K562 (cell line): ENCODE data around the gene GATA1. TPM values are rescaled to one million over a fixed set of nuclear protein-coding genes. Genes with fewer than 3 reads are reported as not detected.
A peak's percentile ranks its signal among the peaks of the same experiment; 100 is the strongest.

Experiments
- ARID3A ChIP-seq: IDR thresholded peaks from 2 replicates; pipeline ENCODE4 v1.6.1; 2012; ENCODE audit warnings: low read depth, low read length, improper control_type of control experiment, borderline replicate concordance
- ATF3 ChIP-seq, 2 experiments: fragments of 450-650 bp in 1 of 2; sonication (generic) in 1 of 2; formaldehyde crosslinking in 1 of 2; IDR thresholded peaks in 1 of 2; conservative IDR thresholded peaks in 1 of 2; 2 replicates each; pipeline versions ENCODE4 v1.6.1 to v1.8.1; 2016 to 2023; ENCODE audit warnings: mild to moderate bottlenecking in 2 of 2, moderate library complexity in 2 of 2, inconsistent platforms in 1 of 2, missing genetic modification reagents in 1 of 2
- ELF1 ChIP-seq: fragments of 200-800 bp; sonication (Bioruptor generic); IDR thresholded peaks from 2 replicates; pipeline ENCODE4 v1.6.1; 2016; ENCODE audit warnings: missing genetic modification characterization, missing compliant biosample characterization
- FOXA1 ChIP-seq: fragments of 450-650 bp; IDR thresholded peaks from 2 replicates; pipeline ENCODE4 v1.6.1; 2016; ENCODE audit warnings: mild to moderate bottlenecking, borderline replicate concordance
- MTF1 ChIP-seq: fragments of 250-450 bp; sonication (Bioruptor Pico); IDR thresholded peaks from 2 replicates; pipeline ENCODE4 v1.9.0; 2021; ENCODE audit warnings: moderate library complexity, mild to moderate bottlenecking, inconsistent platforms, borderline replicate concordance
- MYBL2 ChIP-seq, 2 experiments: fragments of 450-650 bp in 1 of 2; sonication (generic) in 1 of 2; formaldehyde crosslinking in 1 of 2; IDR thresholded peaks; 2 replicates each; pipeline versions ENCODE4 v1.6.1 to v1.8.1; 2017 to 2022; ENCODE audit warnings: borderline replicate concordance in 1 of 2, inconsistent platforms in 1 of 2, low read depth in 1 of 2, mild to moderate bottlenecking in 1 of 2, missing genetic modification reagents in 1 of 2, moderate library complexity in 1 of 2
- NCOA4 ChIP-seq: fragments of 450-650 bp; IDR thresholded peaks from 2 replicates; pipeline ENCODE4 v1.6.1; 2018; ENCODE audit warnings: mild to moderate bottlenecking; ENCODE audit not compliant: partially characterized antibody
- PBX2 ChIP-seq, 2 experiments: IDR thresholded peaks in 1 of 2; conservative IDR thresholded peaks in 1 of 2; 2 replicates each; pipeline ENCODE4 v1.6.1; 2016; ENCODE audit warnings: low read depth in 2 of 2, mild to moderate bottlenecking in 1 of 2, missing compliant biosample characterization in 1 of 2, missing genetic modification characterization in 1 of 2, moderate library complexity in 1 of 2
- SIRT6 ChIP-seq: IDR thresholded peaks from one replicate; pipeline ENCODE4 v1.6.1; 2012; ENCODE audit warnings: low read depth, mild to moderate bottlenecking, control low read depth, inconsistent platforms, low read length, moderate library complexity
- SMARCB1 ChIP-seq: IDR thresholded peaks from 2 replicates; pipeline ENCODE4 v1.6.1; 2011; ENCODE audit warnings: improper control_type of control experiment, low read depth; ENCODE audit not compliant: insufficient read length
- SREBF2 ChIP-seq: sonication (generic); formaldehyde crosslinking; IDR thresholded peaks from 2 replicates; pipeline ENCODE4 v1.4.0; 2020; ENCODE audit warnings: mild to moderate bottlenecking, missing genetic modification reagents
- TRIM24 ChIP-seq, 2 experiments: fragments of 450-650 bp; IDR thresholded peaks; 2 replicates each; pipeline ENCODE4 v1.6.1; 2016
- ZNF609 ChIP-seq: sonication (generic); formaldehyde crosslinking; IDR thresholded peaks from 2 replicates; pipeline ENCODE4 v1.8.1; 2023; ENCODE audit warnings: missing genetic modification reagents, mild to moderate bottlenecking, borderline replicate concordance
- polyA plus RNA-seq, 8 experiments: library from polyadenylated mRNA; depleted of rRNA in 4 of 8; stranded (reverse) in 5 of 8; unstranded in 3 of 8; fragments of >200 nt; fragmentation: Nextera tagmentation in 2 of 8; fragmentation: Illumina TruSeq in 1 of 8; extraction: Ambion mirVana in 2 of 8; extraction: Trizol in 1 of 8; gene quantifications; 2 replicates each; pipeline versions ENCODE4 v1.2.1 to v1.2.3, GENCODE V29; 2011 to 2014; ENCODE audit warnings: inconsistent platforms in 1 of 8, missing spikeins in 1 of 8
- total RNA-seq, 7 experiments: library from RNA; depleted of rRNA in 6 of 7; stranded (reverse); fragments of >200 nt in 6 of 7; fragmentation: Illumina TruSeq in 2 of 7; extraction: Trizol in 2 of 7; gene quantifications; 2 replicates each; pipeline versions ENCODE4 v1.2.1 to v1.2.3, GENCODE V29; 2011 to 2021; ENCODE audit warnings: low replicate concordance in 1 of 7

The GATA1 gene
- total and polyA plus RNA-seq, 9 of the 15 experiments (the other 6 are each of a cell fraction or from before 2014, with no cell fraction given) = 11.9 to 291 (median 116) TPM

- TF ChIP-seq ZNF609 (CRISPR knock-in tag) (no peak), TRIM24 (IDR thresholded peaks at IDR 0.05) (no peak), ARID3A (no peak), SMARCB1 (no peak), SREBF2 (CRISPR knock-in tag) (no peak), PBX2 (CRISPR knock-in tag; IDR thresholded peaks at IDR 0.05; ENCODE audit: low read depth) (no peak), PBX2 (tag; conservative IDR thresholded peaks at IDR 0.05; ENCODE audit: low read depth) (no peak), ELF1 (tag) (no peak), FOXA1 (no peak), ATF3 (IDR thresholded peaks at IDR 0.05) (peak; percentile 73), ATF3 (CRISPR knock-in tag; conservative IDR thresholded peaks at IDR 0.05) (0 out of 2 replicates have a peak, but pooled peaks have one; percentile 5), MYBL2 (IDR thresholded peaks at IDR 0.05; ENCODE audit: low read depth) (no peak), MYBL2 (CRISPR knock-in tag; IDR thresholded peaks at IDR 0.05; ENCODE audit: borderline replicate concordance) (no peak), NCOA4 (no peak), MTF1 (no peak), SIRT6 (no peak)
Measured at GRCh38 chrX:48794911-48795515, 8.6 kb downstream of the GATA1 start (continued).
